ENCODE data around the gene LTF. TPM values are rescaled to one million over a fixed set of nuclear protein-coding genes. Genes with fewer than 3 reads are reported as not detected.
"Not testable (repeated sequence)": the region's sequence is repeated elsewhere in the genome, so short reads cannot be mapped to it uniquely, and the experiment has no call there.

The LTF gene
- total and polyA plus RNA-seq, 2 experiments from 2014 or later = 0.73 to 1.3 TPM

GRCh38 chr3:46495901-46496456 is 31.3 kb upstream of the LTF start:
- Histone ChIP-seq H3K36me3 (ENCODE audit: insufficient read depth) (no peaks in the 10 kb centered on the region; the same call in 1 of the 2 replicates), H3K9me2 (ENCODE audit: insufficient read depth) (0 out of 2 replicates have a peak, but pooled peaks cover 6% of the 10 kb centered on the region), H3K27ac (ENCODE audit: low read depth) (no peak overlapping the region), H3K4me1 (ENCODE audit: insufficient read depth) (peaks cover 17% of the 10 kb centered on the region), H3F3A (replicated peaks; ENCODE audit: low read depth) (no peaks in the 10 kb centered on the region), H3K4me2 (no peak overlapping the region), H4K20me1 (replicated peaks; ENCODE audit: insufficient read depth) (no peaks in the 10 kb centered on the region), H3K4me3 (no peak overlapping the region), H3K27me3 (ENCODE audit: insufficient read depth) (no peaks in the 10 kb centered on the region), H3K79me2 (replicated peaks; ENCODE audit: insufficient read depth) (no peaks in the 10 kb centered on the region), H2AFZ (no peak overlapping the region)
- Mint-ChIP-seq H3K9me3 (peaks cover 27% of the 10 kb centered on the region), H3K27ac (no peak overlapping the region), H3K27me3 (ENCODE audit: insufficient read depth, low read depth, poor library complexity) (peaks cover 7% of the 10 kb centered on the region), H3K4me3 (no peak overlapping the region; the same call in 2 of the 3 replicates), H3K4me1 (peaks cover 20% of the 10 kb centered on the region), H3K36me3 (ENCODE audit: low read depth) (peaks cover 19% of the 10 kb centered on the region)
- DNase-seq (ENCODE audit: low spot score) (no peak), ATAC-seq (no peak)
- no peak for TF ChIP-seq REST (IDR thresholded peaks at IDR 0.05; ENCODE audit: unreplicated experiment)
- TF ChIP-seq CTCF (conservative IDR thresholded peaks at IDR 0.05; ENCODE audit: low read depth in 2 of 2) = no peak
- no peak for TF ChIP-seq ETS1 (IDR thresholded peaks at IDR 0.05)
- TF ChIP-seq ZNF462 (CRISPR knock-in tag; IDR thresholded peaks at IDR 0.05) = no peak
- no peak for TF ChIP-seq ZNF114 (CRISPR knock-in tag; IDR thresholded peaks at IDR 0.05)

- H3K27me3 Mint-ChIP-seq (ENCODE audit: insufficient read depth, low read depth, poor library complexity); H4K20me1 ChIP-seq (replicated peaks; ENCODE audit: insufficient read depth); H3K4me3 Mint-ChIP-seq; H3K9me2 ChIP-seq (ENCODE audit: insufficient read depth); H3K36me3 ChIP-seq (ENCODE audit: insufficient read depth); H3K79me2 ChIP-seq (replicated peaks; ENCODE audit: insufficient read depth); H3K27me3 ChIP-seq (ENCODE audit: insufficient read depth); DNase-seq (ENCODE audit: low spot score); H3K4me3 ChIP-seq; H3K27ac Mint-ChIP-seq; H3F3A ChIP-seq (replicated peaks; ENCODE audit: low read depth); H3K4me2 ChIP-seq; H2AFZ ChIP-seq; H3K27ac ChIP-seq (ENCODE audit: low read depth); ATAC-seq: not testable (repeated sequence)
- H3K9me3 Mint-ChIP-seq = peaks cover 27% of the 10 kb centered on the region
- peaks cover 19% of the 10 kb centered on the region for H3K36me3 Mint-ChIP-seq (ENCODE audit: low read depth)
- peaks cover 17% of the 10 kb centered on the region for H3K4me1 ChIP-seq (ENCODE audit: insufficient read depth)
- H3K4me1 Mint-ChIP-seq = peaks cover 20% of the 10 kb centered on the region
Observed at GRCh38 chr3:46494491-46494890, 29.8 kb upstream of the LTF start.
